Panc1 (cell line): ENCODE data around the gene NKD1. TPM values are rescaled to one million over a fixed set of nuclear protein-coding genes. Genes with fewer than 3 reads are reported as not detected.

ENCODE experiments used
- ATAC-seq: fragments of 200-7000 bp; cut with Tn5 transposase; 2 replicates; pipeline ENCODE4 v1.9.1; 2020; ENCODE audit warnings: mild to moderate bottlenecking, moderate library complexity
- BruUV-seq: library from RNA; stranded (reverse); fragments of 400-500 nt; replicated peaks from 2 replicates; lab custom pipeline; 2021; lab: Mats Ljungman, UMichigan
- CTCF ChIA-PET: fragments of 300-600 bp; sonication (Branson Sonifier 250); formaldehyde crosslinking; loops from one replicate; lab custom pipeline; 2022; ENCODE audit warnings: antibody characterized with exemption; lab: Charles Lee
- POLR2A ChIA-PET: fragments of 300-600 bp; sonication (Branson Sonifier 250); formaldehyde crosslinking; loops from one replicate; lab custom pipeline; 2022; ENCODE audit warnings: antibody characterized with exemption; lab: Charles Lee
- DNase-seq: peaks from one replicate; pipeline ENCODE4 v3.0.0-alpha.2; 2010; ENCODE audit warnings: low read depth, low spot score
- H3K27ac ChIP-seq: 2 replicates; pipeline ENCODE4 v1.5.1; 2011; ENCODE audit warnings: mild to moderate bottlenecking, low read length, inconsistent platforms
- H3K27me3 ChIP-seq: fragments of 200-500 bp; sonication (Bioruptor generic); 2 replicates; pipeline ENCODE4 v1.6.0; 2014; ENCODE audit warnings: low read length, inconsistent platforms; ENCODE audit not compliant: control insufficient read depth, insufficient read depth
- H3K36me3 ChIP-seq: fragments of 200-500 bp; sonication (Bioruptor generic); 2 replicates; pipeline ENCODE4 v1.5.1; 2014; ENCODE audit warnings: inconsistent platforms, mild to moderate bottlenecking, low read length, moderate library complexity; ENCODE audit not compliant: control insufficient read depth, insufficient read depth
- H3K4me1 ChIP-seq: 2 replicates; pipeline ENCODE4 v1.5.1; 2011; ENCODE audit warnings: inconsistent platforms, mild to moderate bottlenecking, low read length, moderate library complexity; ENCODE audit not compliant: control insufficient read depth, insufficient read depth
- H3K4me3 ChIP-seq, 2 experiments: 2 replicates each; pipeline ENCODE4 v1.5.1; 2011 to 2012; ENCODE audit warnings: low read depth in 2 of 2, low read length in 2 of 2, mild to moderate bottlenecking in 2 of 2, inconsistent platforms in 1 of 2, moderate library complexity in 1 of 2
- H3K9me3 ChIP-seq: fragments of 200-500 bp; sonication (Bioruptor generic); 2 replicates; pipeline ENCODE4 v1.5.1; 2014; ENCODE audit warnings: low read depth, mild to moderate bottlenecking, inconsistent platforms, low read length, moderate library complexity; ENCODE audit not compliant: control insufficient read depth, insufficient read depth
- CTCF ChIP-seq: fragments of 450-650 bp; IDR thresholded peaks from 2 replicates; pipeline ENCODE4 v1.5.1; 2017; ENCODE audit warnings: mild to moderate bottlenecking
- POLR2AphosphoS5 ChIP-seq: IDR thresholded peaks from 2 replicates; pipeline ENCODE4 v1.6.1; 2012; ENCODE audit warnings: mild to moderate bottlenecking, low read depth, low read length, moderate library complexity
- SIN3A ChIP-seq: IDR thresholded peaks from 2 replicates; pipeline ENCODE4 v1.6.1; 2012; ENCODE audit warnings: low read depth, mild to moderate bottlenecking, low read length, moderate library complexity, borderline replicate concordance; ENCODE audit not compliant: insufficient read depth
- TCF7L2 ChIP-seq: IDR thresholded peaks from 2 replicates; pipeline ENCODE4 v1.6.1; 2011; ENCODE audit warnings: mild to moderate bottlenecking, low read depth, low read length, inconsistent platforms
- in situ Hi-C: cut with HindIII; loops from 2 replicates; pipeline ENCODE4 v1.10.0; 2016; ENCODE audit warnings: low sequenced_read_pairs, low pct_unique_long_range_greater_than_20kb
- intact Hi-C: fragments of 100-400 bp; cut with micrococcal nuclease; formaldehyde crosslinking; loops from one replicate; pipeline ENCODE4 v1.10.0; 2022; ENCODE audit not compliant: unreplicated experiment
- total RNA-seq: library from RNA; stranded (reverse); gene quantifications from one replicate; pipeline ENCODE4 v1.2.1, GENCODE V29; 2021; ENCODE audit not compliant: unreplicated experiment
- TF ChIP-seq, protein P1 (sequence below), 2 experiments: IDR thresholded peaks; 2 replicates each; pipeline ENCODE4 v1.6.1; 2011 to 2012; ENCODE audit warnings: low read depth in 2 of 2, control low read depth in 1 of 2, low read length in 1 of 2, mild to moderate bottlenecking in 1 of 2, moderate library complexity in 1 of 2; ENCODE audit not compliant: insufficient read depth in 1 of 2

The NKD1 gene
- total RNA-seq, 1 experiment from 2014 or later: 0.18 TPM

DNA sequence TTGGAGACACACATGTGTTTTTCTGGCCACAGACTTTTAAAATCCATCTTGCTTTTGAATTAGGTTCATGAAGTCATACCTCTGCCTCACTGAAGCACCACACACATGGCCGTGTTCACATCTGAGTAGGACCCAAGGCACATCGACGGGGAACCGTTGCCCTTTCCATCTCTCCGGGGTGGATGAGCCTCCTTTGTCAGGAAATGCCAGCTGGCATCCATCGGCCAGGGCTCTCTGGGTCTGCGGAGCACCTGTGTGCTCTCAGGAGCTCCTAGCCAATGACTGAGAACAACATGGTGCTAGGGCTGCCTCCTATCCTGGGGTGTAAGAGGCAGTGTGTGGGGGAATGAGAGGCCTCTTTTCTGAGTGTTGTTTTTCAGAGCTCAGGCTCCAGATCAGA is 24.5 kb upstream of the NKD1 start:
- intact Hi-C loops: no loop called here
- no peak overlapping the region for H3K4me3 ChIP-seq
- H3K27me3 ChIP-seq: no peaks in the 10 kb centered on the region; the same call in 1 of the 2 replicates
- TF ChIP-seq, protein P1, sequence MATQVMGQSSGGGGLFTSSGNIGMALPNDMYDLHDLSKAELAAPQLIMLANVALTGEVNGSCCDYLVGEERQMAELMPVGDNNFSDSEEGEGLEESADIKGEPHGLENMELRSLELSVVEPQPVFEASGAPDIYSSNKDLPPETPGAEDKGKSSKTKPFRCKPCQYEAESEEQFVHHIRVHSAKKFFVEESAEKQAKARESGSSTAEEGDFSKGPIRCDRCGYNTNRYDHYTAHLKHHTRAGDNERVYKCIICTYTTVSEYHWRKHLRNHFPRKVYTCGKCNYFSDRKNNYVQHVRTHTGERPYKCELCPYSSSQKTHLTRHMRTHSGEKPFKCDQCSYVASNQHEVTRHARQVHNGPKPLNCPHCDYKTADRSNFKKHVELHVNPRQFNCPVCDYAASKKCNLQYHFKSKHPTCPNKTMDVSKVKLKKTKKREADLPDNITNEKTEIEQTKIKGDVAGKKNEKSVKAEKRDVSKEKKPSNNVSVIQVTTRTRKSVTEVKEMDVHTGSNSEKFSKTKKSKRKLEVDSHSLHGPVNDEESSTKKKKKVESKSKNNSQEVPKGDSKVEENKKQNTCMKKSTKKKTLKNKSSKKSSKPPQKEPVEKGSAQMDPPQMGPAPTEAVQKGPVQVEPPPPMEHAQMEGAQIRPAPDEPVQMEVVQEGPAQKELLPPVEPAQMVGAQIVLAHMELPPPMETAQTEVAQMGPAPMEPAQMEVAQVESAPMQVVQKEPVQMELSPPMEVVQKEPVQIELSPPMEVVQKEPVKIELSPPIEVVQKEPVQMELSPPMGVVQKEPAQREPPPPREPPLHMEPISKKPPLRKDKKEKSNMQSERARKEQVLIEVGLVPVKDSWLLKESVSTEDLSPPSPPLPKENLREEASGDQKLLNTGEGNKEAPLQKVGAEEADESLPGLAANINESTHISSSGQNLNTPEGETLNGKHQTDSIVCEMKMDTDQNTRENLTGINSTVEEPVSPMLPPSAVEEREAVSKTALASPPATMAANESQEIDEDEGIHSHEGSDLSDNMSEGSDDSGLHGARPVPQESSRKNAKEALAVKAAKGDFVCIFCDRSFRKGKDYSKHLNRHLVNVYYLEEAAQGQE (IDR thresholded peaks at IDR 0.05; ENCODE audit: insufficient read depth in 1 of 2, low read depth in 2 of 2, low read length in 1 of 2): no peak
- no peak for TF ChIP-seq CTCF
- TF ChIP-seq TCF7L2: no peak
- TF ChIP-seq SIN3A: no peak
- no peak for TF ChIP-seq POLR2AphosphoS5
- H3K27ac ChIP-seq: no peak overlapping the region
- ChIA-PET POLR2A (no interaction called here), CTCF (interaction anchor here (0.7 kb wide), 1 partner anchor 59 kb away, joined by 4 read pairs; no protein-coding TSS in a partner anchor)
- H3K9me3 ChIP-seq: no peaks in the 10 kb centered on the region
- no peaks in the 10 kb centered on the region for H3K36me3 ChIP-seq
- no peaks in the 10 kb centered on the region for H3K4me1 ChIP-seq
- ATAC-seq (no peak), DNase-seq (no peak)
- BruUV-seq: no TSS peak
- in situ Hi-C loops: no loop called here

- no peak overlapping the region for H3K4me3 ChIP-seq
- no peak for ATAC-seq
- no peak overlapping the region for H3K27ac ChIP-seq
- no peaks in the 10 kb centered on the region for H3K4me1 ChIP-seq
- intact Hi-C loops (no loop called here), in situ Hi-C loops (no loop called here)
- H3K36me3 ChIP-seq: no peaks in the 10 kb centered on the region
- ChIA-PET CTCF (no interaction called here), POLR2A (no interaction called here)
- DNase-seq: no peak
- no TSS peak for BruUV-seq
- H3K9me3 ChIP-seq: no peaks in the 10 kb centered on the region
- TF ChIP-seq, protein P1 (IDR thresholded peaks at IDR 0.05; ENCODE audit: insufficient read depth in 1 of 2, low read depth in 2 of 2, low read length in 1 of 2): no peak
- no peak for TF ChIP-seq CTCF
- no peak for TF ChIP-seq SIN3A
- TF ChIP-seq POLR2AphosphoS5: no peak
- no peak for TF ChIP-seq TCF7L2
- H3K27me3 ChIP-seq: no peaks in the 10 kb centered on the region; the same call in 1 of the 2 replicates
These were observed 22.9 kb upstream of the NKD1 start for GRCh38 chr16:50525262-50525661.
